Choroid plexus epithelial cell (primary cell): ENCODE measurements around the gene ERMP1.
A peak's percentile ranks its signal among the peaks of the same experiment; 100 is the strongest.

Experiments
- DNase-seq: peaks from one replicate; pipeline ENCODE4 v3.0.0-alpha.2; 2010; ENCODE audit warnings: low read depth
- H3K4me3 ChIP-seq: 2 replicates; pipeline ENCODE4 v1.5.1; 2011; ENCODE audit warnings: low read depth, mild to moderate bottlenecking, control low read depth, low read length, moderate library complexity
- CTCF ChIP-seq: conservative IDR thresholded peaks from 2 replicates; pipeline ENCODE4 v1.5.1; 2011; ENCODE audit warnings: low read depth, mild to moderate bottlenecking, control low read depth, inconsistent platforms, low read length, moderate library complexity

The ERMP1 gene

GRCh38 chr9:5791870-5792269, 41.0 kb downstream of the ERMP1 start:
- no peak overlapping the region for H3K4me3 ChIP-seq
- no peak for DNase-seq
- no peak for TF ChIP-seq CTCF

- H3K4me3 ChIP-seq = no peak overlapping the region
- DNase-seq = no peak
- TF ChIP-seq CTCF = no peak
Measured at GRCh38 chr9:5790923-5791322, 42.0 kb downstream of the ERMP1 start.

- TF ChIP-seq CTCF = no peak
- no peak overlapping the region for H3K4me3 ChIP-seq
- no peak for DNase-seq
Measured at GRCh38 chr9:5789489-5789888, 43.4 kb downstream of the ERMP1 start.

- no peak for TF ChIP-seq CTCF
- DNase-seq = no peak
- no peak overlapping the region for H3K4me3 ChIP-seq
Measured at GRCh38 chr9:5787759-5788302, 45.1 kb downstream of the ERMP1 start.

GRCh38 chr9:5787220-5787619, 45.7 kb downstream of the ERMP1 start:
- no peak for DNase-seq
- no peak overlapping the region for H3K4me3 ChIP-seq
- TF ChIP-seq CTCF = no peak

GRCh38 chr9:5786370-5787127, 46.4 kb downstream of the ERMP1 start:
- H3K4me3 ChIP-seq = no peak overlapping the region
- no peak for TF ChIP-seq CTCF
- peak; percentile 53 for DNase-seq
